Activated CD4-positive, alpha-beta T cell treated with anti-CD3 and anti-CD28 coated beads, Interleukin-2, Interleukin-6, amounts not matched to agents 100 ng/mL and 50 ng/mL, durations not matched to agents 16 hours and 8 hours (primary cell): ENCODE results near the gene GNAL.

Experiments used
- DNase-seq: peaks from one replicate; pipeline ENCODE4 v3.0.0-alpha.2; 2020

Gene GNAL

DNA sequence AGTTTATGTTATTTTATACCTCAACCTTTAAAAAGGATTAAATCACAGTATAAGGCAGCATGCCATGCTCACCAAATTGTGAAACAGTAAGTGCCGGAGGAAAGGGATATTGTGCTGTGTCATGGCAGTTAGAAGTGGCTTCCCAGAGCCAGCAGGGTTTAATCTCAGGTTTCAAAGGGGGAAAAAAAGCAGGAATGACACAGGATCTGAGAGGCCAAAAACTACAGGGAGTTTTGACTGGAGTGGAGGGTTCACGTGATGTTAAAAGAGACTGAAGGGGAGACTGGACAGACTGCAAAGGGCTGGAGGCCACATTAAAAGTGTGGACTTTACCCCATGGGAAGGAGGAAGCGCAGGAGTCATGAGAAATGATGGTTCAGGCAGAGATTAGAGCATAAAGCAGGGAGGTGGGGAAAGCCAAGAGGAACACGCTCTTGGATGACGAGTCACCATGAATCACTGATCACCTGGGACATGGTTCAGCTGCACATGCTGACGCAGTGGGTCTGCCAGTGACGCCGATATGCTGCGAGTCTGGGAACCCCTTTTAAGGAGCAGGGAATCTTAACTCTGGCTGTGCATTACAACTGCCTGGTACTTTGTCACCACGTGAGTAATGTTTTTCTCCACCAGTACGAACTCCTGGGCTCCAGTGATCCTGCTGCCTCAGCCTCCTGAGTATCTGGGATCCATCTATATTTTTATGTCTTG lies 168.3 kb downstream of the GNAL start:
- DNase-seq: no peak

DNA sequence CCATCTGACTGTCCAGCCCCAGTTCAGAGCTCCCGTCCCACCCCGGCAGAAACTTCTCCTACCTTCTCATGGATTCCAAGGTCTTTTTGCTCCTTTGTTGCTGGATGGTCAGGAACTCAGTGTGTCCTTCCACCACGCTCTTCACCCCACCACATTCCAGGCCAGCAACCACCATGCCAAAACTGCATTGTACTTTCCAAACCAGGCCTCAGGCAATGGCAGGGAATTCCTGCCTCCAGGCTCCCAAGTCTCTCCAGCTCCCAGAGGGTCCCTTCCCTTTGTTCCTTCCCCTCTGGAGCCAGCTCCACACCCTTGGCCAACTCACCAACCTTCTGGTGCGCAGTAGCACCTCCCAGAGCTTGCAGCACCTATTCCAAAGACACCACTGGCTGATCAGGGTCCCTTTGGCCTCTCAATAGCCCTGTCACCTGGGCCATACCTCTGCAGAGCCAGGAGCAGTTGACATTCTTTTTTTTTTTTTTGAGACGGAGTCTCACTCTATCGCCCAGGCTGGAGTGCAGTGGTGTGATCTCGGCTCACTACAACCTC lies 170.3 kb downstream of the GNAL start:
- DNase-seq: no peak

DNA sequence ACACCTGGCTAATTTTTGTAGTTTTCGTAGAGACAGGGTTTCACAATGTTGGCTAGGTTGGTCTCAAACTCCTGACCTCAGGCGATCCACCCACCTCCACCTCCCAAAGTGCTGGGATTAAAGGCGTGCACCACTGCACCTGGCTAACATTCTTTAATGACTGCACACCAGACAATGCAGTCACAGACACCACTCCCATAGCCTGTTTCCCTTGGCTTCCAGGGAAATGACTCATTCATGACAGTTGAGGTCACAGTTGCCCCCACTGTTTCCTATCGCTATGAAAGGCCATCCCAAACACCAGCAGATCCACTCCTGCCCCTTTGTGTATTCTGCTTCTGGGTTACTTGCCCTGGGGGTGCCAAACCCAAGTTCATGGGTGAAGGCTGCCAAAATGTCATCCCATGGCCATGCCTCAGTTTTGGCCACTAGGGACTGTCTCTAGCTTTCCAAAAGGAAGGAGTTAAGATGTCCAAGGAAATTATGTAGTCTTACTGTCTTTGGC lies 170.9 kb downstream of the GNAL start:
- peak; percentile 27 for DNase-seq

DNA sequence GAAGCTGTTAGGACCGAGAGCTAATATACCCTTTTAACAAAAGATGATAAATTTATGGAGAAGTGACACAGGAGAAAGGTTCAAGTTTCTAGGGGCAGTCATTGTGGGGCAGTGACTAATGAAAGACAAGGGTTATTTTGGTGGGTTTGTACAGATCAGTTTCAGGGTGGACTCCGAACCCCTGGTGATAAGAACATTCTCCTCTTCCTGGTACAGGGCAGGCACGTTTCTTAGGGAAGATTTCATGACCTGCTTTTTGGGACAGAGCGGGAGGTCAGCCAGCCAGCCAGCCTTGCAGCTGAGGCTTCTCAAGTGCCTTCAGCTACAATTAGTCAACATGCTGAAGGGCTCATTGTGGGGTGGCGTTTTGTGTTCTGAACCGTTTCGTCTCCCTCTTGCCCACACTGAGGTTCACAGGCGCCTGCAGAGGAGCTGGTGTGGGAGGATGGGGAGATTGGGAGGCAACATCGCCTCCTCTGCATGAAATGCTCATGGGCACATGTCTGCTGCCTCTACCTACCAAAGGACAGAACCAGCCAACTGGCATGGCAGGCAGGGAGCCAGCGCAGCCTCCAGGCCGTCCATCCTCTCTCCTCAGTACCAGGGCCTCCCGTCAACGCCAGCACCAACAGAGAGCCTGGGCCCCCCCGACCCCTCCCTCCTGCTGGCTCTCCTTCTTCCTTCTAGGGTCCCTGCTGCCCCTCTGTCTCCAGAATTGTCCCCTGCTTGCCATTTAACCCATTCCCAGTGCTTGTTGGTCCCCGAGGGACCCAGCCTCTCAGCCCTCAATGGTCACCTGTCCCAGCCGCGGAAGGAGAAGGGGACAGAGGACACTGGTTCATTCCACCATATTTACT lies 171.8 kb downstream of the GNAL start:
- DNase-seq: no peak

DNA sequence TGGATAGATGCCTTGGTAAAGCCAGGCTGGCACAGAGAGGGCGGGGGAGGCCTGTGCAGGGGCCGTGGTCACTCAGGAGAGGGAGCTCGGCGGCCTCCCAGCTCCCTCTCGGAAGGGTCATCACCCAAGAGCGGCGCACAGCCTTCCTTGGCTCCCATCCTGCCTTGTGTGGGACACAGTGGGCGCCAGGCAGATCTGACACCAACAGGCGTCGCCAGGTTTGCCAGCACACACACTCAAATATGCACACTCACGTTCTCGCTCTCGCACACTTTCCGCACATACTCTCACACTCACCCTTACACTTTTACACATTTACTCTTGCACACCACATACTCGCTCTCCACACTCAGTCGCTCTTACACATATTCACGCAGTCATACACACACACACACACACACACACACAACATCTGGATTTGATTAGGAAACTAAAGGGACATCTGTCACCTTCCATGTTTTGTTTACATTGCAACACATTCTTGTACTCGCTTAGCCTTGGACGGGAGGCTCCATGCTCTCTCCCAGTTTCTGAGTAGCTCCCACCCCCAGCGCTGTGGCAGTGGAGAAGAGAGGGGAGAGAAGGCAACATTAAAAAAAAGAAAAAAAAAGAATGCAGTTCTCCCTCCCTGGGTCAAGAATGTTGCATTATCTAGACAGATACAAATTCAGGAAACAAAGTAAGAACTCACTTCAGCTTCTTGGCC lies 172.7 kb downstream of the GNAL start:
- DNase-seq: no peak

DNA sequence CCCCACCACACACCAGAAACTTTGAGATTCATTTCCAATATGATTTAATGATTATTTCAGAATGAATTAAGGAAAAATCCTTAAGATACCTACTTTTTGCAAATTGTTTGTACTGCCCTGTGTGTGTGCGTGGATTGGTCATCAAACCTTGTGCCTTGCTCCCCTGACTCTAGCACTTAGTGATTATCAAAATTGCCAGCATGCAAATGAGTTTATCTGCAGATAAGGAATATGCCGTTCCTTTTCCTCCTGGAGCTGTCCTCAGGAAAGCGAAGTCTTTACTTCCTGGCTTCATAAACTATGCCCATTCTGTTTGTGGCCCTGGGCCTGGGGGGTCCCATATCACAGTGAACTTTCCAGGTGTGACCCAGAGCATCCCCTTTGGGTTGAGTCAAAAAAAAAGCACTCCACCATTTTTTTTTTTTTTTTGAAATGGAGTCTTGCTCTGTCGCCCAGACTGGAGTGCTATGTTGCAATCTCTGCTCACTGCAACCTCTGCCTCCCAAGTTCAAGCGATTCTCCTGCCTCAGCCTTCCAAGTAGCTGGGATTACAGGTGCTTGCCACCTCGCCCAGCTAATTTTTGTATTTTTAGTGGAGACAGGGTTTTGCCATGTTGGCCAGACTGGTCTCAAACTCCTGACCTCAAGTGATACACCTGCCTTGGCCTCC lies 173.5 kb downstream of the GNAL start:
- no peak for DNase-seq

DNA sequence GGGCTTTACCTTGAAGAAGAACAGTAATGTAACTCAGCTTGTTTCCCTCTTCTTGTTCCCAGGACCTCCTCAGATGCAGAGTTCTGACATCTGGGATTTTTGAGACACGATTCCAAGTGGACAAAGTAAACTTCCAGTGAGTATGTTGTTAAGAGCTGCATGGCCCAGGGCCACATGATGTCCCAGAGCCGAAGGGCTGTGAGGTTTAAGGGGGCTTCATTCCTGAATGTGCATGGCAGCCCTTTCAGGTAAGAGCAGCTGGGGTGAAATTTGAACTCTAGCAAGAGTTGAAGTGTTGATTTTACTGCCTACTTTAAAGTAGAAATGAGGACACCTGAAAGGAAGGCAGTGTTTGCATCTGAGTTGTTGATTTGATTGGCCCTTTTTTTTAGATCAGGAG lies 175.4 kb downstream of the GNAL start:
- no peak for DNase-seq

DNA sequence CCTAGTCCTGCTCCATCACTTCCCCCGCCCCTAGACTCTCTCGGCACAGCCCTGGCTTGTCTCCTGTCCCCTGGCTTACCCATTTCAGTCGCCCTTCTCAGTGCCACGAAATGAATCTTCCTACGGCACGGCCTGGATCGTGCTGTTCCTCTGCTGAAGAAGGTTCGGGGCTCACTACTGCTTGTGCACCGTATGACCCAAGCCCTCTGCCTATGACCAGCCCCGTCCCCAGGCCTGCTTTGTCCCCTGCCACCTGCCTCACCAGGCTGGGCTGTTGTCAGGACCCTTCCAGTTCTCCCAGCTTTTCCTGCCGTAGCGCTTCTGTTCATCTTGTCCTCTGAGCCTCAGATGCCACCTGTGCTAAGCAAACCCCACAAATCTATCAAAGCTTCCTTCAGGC lies 176.0 kb downstream of the GNAL start:
- no peak for DNase-seq

DNA sequence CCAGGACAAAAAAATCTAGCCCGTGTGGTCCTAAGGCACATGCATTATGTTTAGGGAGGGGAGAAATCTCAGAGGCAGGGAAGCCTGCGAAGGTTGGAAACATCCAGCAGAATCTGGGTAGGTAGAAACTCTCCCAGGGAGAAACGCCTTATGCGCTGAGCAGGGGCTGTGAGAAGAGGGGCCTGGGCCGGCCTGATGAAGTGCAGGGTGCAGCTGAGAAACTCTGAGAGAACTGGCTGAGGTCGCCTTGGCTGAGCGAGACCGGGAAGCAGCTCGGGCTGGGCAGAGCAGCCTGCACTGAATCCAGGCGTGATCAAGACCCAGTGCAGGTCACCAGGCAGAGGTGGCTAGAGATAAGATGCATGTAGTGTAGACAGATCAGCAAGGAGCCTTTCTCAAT lies 177.3 kb downstream of the GNAL start:
- DNase-seq: no peak

DNA sequence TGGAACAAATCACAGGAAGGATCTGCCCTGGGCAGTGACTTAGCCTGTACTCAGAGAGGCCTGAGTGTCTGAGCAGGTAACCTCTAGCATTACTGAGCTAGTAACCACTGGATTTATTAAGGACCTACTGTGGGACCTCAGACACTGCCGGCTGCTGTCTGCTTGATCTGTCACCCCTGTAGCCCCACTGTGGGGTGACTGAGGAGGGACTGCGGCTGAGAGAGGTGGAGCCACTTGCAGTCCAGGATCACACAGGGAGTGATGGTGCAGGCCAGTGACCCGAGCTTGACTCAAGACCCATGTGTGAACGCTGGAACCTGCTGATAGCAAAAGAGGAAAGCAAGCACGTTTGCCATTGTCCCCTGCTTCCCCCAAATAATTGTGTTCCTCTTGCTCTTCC lies 177.7 kb downstream of the GNAL start:
- no peak for DNase-seq

DNA sequence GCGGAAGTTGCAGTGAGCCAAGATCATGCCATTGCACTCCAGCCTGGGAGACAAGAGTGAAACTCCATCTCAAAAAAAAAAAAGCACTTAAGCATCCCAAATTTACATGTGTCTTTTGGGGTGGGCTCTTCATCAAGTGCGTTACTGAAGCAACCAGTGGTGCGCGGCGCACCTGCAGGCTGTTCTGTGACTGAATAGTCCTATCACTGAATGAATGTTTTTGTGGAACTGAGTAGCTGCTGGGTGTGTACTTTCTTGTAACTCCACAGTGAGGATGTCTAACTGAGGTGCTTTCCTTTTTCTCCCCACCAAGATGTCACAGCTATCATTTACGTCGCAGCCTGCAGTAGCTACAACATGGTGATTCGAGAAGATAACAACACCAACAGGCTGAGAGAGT lies 179.2 kb downstream of the GNAL start:
- DNase-seq: no peak

DNA sequence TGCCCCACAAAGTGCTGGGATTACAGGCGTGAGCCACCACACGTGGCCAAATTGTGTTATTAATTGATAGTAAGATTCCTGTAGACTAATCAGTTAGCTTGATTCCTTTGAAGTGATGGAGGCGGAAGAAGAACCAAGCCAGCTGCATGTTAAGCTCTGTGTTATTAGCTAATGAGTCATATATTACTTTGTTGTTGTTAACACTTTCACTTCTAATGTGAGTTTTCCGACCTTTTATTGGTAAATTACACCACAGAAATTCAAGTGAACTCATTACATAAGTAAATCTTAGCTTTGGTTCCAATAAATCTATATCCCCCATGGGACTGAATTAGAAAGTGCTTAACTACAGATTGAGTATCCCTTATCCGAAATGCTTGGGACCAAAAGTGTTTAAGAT lies 182.4 kb downstream of the GNAL start:
- peak; percentile 24 for DNase-seq

DNA sequence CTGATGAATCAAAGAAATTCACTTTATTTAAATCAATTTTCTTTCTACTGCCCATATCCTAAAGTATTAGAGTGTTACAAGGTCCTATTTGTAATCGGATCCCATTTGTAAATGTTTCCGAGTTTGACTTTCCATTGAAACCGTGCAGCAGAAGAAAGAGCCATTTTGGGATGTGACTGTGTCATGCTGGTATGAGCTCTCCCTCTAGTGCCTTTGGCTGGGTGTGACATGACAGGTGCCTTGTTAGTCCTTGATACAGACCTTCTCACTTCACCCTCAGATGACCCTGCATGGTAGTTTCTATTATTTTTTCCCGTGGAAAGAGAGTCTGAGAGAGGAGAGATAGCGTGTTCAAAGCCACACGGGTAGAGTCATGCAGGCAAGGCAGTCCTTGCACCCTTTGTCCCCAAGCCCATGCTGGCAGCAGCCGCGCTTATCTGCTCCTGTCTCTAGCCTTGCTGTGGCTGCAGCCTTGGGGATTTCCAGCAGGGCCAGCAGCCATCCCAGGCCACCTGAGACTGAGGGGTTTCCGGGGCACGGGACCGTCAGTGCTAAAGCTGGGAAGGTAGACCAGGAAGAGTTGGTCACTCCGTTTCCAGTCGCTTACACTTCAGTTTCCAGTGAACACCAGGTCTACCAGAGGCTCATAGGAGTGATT lies 183.5 kb downstream of the GNAL start:
- peak; percentile 11 for DNase-seq

DNA sequence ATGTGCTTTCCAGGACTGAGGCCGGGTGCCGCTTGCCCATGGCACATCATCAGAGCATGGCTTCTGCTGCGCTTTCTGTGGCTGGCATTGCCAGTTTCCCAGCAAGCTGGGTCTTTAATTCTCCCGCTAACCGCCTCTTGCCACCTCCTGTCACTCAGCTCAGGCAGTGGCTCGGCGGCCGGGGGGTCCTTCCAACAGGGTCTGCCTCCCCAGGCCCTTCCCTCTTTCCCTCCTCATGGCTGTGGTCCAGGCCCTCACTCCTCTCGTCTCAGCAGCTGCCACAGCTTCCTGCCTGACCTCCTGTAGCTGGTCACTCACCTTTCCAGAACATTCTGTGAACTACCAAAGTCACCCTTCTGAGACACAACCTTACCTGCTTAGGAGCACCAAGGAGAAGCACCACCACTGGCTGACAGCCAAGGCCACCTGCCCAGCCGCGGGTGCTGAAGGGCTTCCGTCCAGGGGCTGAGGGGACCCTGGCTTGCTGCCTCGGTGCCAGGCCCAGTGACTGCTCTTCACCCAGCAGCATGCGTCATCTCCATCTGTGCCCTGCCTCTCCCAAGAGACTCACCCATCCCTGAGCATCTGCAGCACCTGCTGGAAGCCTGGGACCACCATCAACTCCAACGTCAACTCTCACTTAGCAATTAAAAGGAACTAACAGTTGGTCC lies 184.7 kb downstream of the GNAL start:
- DNase-seq: no peak

DNA sequence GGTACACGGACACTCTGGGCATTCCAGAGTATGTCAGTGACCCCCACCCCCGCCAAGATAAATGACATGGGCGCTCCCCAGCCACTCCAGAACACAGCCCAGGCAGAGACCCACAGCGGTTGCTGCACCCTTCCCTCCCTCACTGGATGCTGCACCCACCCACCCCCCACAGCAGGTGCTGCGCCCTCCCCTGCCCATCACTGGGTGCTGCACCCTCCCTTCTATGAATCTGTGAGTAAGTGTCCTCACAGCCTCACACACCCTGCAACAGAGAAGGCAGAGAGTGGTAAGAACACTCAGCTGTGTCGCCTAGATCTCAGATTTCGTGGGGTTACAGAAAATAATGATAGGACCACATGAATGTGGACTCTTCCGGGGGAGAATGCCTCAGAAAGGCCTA lies 185.6 kb downstream of the GNAL start:
- no peak for DNase-seq

DNA sequence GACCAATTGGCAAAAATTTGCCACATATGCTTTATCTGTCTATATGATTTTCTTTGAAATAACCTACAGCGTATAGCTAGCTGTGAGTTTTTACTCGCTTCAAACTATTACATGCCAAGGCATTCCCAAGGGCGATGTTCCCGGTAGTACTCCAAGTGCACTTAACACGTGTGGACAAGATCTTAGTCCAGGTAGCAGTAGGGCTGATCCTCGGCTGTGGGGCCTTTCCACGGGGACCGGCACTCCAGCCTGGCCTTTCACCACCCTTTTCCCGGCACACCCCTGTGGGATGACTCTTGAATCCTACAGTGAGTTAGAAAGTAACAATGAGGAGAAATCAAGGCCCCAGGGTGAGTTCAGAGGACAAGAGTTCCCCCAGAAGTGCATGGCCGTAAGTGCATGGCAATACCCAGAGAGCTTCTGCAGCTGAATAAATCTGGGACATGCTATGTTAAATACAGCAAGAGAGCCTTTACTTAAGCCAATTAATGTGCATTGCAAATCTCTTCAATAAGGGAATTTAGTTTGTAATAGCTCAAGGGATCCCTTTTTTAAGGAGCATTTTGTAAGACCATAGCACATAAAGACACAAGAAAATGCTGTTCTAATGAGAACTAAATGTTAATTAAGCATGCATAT lies 188.6 kb downstream of the GNAL start:
- DNase-seq: no peak

DNA sequence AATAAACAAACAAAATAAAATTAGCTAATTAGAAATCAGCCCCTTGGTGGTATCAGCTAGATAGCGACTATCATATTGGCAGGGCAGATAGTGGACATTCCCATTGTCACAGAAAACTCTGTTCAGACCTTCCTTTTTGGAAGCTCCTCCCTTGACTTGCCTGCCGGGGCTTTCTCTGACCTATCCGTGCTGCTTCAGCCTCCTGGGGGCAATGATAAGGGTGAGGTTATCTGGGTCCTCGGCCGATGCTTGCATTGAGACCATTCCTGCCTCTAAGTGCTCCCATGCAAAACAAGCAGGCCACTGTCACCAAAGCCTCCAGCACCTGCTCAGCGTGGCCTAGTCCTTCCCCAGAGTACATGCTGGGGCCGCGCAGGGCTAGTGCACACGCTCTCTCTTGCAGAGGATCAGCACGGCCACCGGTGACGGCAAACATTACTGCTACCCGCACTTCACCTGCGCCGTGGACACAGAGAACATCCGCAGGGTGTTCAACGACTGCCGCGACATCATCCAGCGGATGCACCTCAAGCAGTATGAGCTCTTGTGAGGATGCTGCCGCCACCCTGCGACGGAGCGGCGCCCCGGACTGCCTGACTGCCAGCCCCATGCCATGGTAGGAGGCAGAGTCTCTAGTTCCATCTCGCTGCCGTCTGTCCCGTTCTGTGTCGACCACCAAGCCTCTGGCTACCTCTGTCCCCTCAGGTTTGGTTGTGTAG lies 191.7 kb downstream of the GNAL start:
- DNase-seq: no peak

DNA sequence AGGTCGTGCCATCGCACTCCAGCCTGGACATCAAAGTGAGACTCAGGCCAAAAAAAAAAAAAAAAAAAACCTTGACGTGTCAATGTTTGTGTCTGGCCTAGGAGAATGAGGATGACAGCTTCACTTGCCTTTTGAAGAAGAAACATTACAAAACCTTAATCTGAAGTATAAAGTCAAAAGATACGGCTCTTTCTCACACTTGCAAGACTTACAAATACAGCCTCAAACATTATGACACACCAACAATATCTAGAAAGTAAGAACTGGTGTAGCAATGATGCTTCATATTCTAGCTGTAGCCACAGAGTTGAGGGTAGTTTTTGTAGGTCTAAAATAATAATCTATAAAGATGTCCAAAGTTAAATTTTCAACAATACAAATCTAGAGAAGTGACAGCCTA lies 193.6 kb downstream of the GNAL start:
- DNase-seq: no peak

DNA sequence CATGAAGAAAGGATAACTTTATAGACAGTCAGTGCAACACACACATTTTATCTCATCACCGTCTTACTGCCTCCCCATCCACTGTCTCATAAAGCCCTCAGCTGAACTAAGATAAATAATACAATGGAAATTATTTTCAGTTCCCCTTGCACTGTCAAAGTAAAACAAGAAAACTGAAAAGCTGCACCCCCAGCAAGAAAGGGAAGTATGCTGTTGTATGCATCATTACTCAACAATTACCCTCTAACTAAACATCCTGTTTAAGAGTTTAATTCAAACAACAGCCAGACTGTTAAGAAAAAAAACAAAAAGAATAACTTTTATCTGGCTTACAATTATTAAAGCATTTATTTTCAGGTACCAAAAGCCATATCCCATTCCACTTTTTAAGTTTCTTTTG lies 194.1 kb downstream of the GNAL start:
- no peak for DNase-seq

DNA sequence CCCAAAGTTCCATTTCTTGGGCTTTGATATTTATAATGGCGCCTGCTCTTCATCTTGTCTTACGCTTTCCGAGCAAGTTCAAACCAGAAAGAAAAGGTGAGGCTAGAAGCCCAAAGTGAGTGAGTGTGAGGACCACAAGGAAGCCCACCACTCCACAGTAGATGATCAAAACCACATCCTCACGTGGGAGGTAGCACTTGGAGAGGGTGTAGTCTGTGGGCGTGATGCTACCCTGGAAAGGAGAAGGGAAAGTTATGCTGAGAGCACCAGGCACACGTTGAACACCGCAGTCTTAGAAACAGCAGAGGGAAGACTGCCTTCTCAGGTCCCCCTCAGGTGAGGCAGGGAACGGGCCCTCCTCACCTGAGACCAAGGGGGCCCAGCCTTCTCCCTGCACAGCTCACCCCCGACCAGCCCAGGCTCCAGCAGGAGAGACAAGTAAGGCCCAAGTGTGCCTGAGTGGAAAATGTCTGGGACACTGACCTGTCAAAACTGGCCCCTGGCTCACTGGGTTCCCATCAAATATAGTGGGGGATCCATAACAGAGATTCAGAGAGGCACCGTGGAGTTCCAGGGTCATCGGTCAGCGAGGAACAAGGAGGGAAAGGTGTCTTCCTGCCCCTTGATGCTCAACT lies 195.4 kb downstream of the GNAL start:
- DNase-seq: no peak
